Natural killer cell treated with Interleukin-12 subunit alpha and Interleukin-12 subunit beta and Interleukin-15 and Interleukin-18, amount 100 ng/mL, for 72 hours (primary cell): ENCODE measurements around the gene FDX1. TPM values are rescaled to one million over a fixed set of nuclear protein-coding genes. Genes with fewer than 3 reads are reported as not detected.

ENCODE experiments used
- ATAC-seq, 2 donors: fragments of 150-1000 bp; cut with Tn5 transposase in 1 of 2; sonication (Bioruptor Pico), chemical (Tn5 transposase) in 1 of 2; 2 replicates each; pipeline ENCODE4 v1.10.0; 2021
- DNase-seq: peaks from one replicate; pipeline ENCODE4 v3.0.0; 2022; ENCODE audit warnings: low spot score
- H3K27ac Mint-ChIP-seq, 2 donors: 1 replicate in 1 of 2; 2 replicates in 1 of 2; pipeline ENCODE4 v1.8.0; 2022; ENCODE audit warnings: mixed read lengths in 2 of 2, mild to moderate bottlenecking in 1 of 2, moderate library complexity in 1 of 2
- H3K27me3 Mint-ChIP-seq, 2 donors: 1 replicate in 1 of 2; 2 replicates in 1 of 2; pipeline ENCODE4 v1.8.0; 2022; ENCODE audit warnings: mixed read lengths in 2 of 2
- H3K36me3 Mint-ChIP-seq: one replicate; pipeline ENCODE4 v1.8.0; 2022; ENCODE audit warnings: mixed read lengths
- H3K4me1 Mint-ChIP-seq, 2 donors: 1 replicate in 1 of 2; 2 replicates in 1 of 2; pipeline ENCODE4 v1.8.0; 2022; ENCODE audit warnings: low read depth in 2 of 2, mixed read lengths in 2 of 2, mild to moderate bottlenecking in 1 of 2
- H3K4me3 Mint-ChIP-seq: one replicate; pipeline ENCODE4 v1.8.0; 2022; ENCODE audit warnings: mixed read lengths
- H3K9me3 Mint-ChIP-seq: 2 replicates; pipeline ENCODE4 v1.8.0; 2022; ENCODE audit warnings: mixed read lengths
- total RNA-seq, 2 donors: library from RNA; stranded (reverse); gene quantifications; one replicate each; pipeline ENCODE4 v1.2.3, GENCODE V29; 2022

The FDX1 gene
- total RNA-seq, 2 donors from 2014 or later = 11.1 to 15.1 TPM

- H3K27me3 Mint-ChIP-seq = peaks cover 6 to 7% of the 10 kb centered on the region in 2 donors
- no peak overlapping the region for H3K27ac Mint-ChIP-seq
- no peaks in the 10 kb centered on the region for H3K4me1 Mint-ChIP-seq
- H3K9me3 Mint-ChIP-seq = no peaks in the 10 kb centered on the region
- ATAC-seq (no peak), DNase-seq (no peak)
- no peaks in the 10 kb centered on the region for H3K36me3 Mint-ChIP-seq
- H3K4me3 Mint-ChIP-seq = no peak overlapping the region
Observed at GRCh38 chr11:110488446-110488845, 58.7 kb downstream of the FDX1 start.

- Mint-ChIP-seq H3K27ac (no peak overlapping the region), H3K36me3 (no peaks in the 10 kb centered on the region), H3K4me3 (no peak overlapping the region), H3K4me1 (no peaks in the 10 kb centered on the region), H3K27me3 (peaks cover 3 to 7% of the 10 kb centered on the region in 2 donors), H3K9me3 (no peaks in the 10 kb centered on the region)
- DNase-seq (no peak), ATAC-seq (no peak)
Observed at GRCh38 chr11:110490886-110491285, 61.1 kb downstream of the FDX1 start.

- Mint-ChIP-seq H3K27ac (no peak overlapping the region), H3K4me3 (no peak overlapping the region), H3K36me3 (no peaks in the 10 kb centered on the region), H3K9me3 (no peaks in the 10 kb centered on the region), H3K27me3 (peaks cover 3 to 7% of the 10 kb centered on the region in 2 donors), H3K4me1 (no peaks in the 10 kb centered on the region)
- no peak for DNase-seq
- no peak for ATAC-seq
Observed at GRCh38 chr11:110491577-110492320, 62.0 kb downstream of the FDX1 start.

- Mint-ChIP-seq H3K4me3 (no peak overlapping the region), H3K36me3 (no peaks in the 10 kb centered on the region), H3K4me1 (no peaks in the 10 kb centered on the region), H3K27me3 (peaks cover 3 to 7% of the 10 kb centered on the region in 2 donors), H3K27ac (no peak overlapping the region), H3K9me3 (no peaks in the 10 kb centered on the region)
- DNase-seq (no peak), ATAC-seq (no peak)
Observed at GRCh38 chr11:110492321-110492685, 62.6 kb downstream of the FDX1 start.

- ATAC-seq = no peak
- no peak overlapping the region for H3K27ac Mint-ChIP-seq
- no peaks in the 10 kb centered on the region for H3K9me3 Mint-ChIP-seq
- peaks cover 3 to 7% of the 10 kb centered on the region in 2 donors for H3K27me3 Mint-ChIP-seq
- H3K4me1 Mint-ChIP-seq = no peaks in the 10 kb centered on the region
- no peak for DNase-seq
- no peak overlapping the region for H3K4me3 Mint-ChIP-seq
- H3K36me3 Mint-ChIP-seq = no peaks in the 10 kb centered on the region
Observed at GRCh38 chr11:110493346-110493745, 63.6 kb downstream of the FDX1 start.

- no peaks in the 10 kb centered on the region for H3K4me1 Mint-ChIP-seq
- H3K4me3 Mint-ChIP-seq = no peak overlapping the region
- DNase-seq = no peak
- peaks cover 3 to 7% of the 10 kb centered on the region in 2 donors for H3K27me3 Mint-ChIP-seq
- H3K9me3 Mint-ChIP-seq = no peaks in the 10 kb centered on the region
- no peak for ATAC-seq
- no peak overlapping the region for H3K27ac Mint-ChIP-seq
- H3K36me3 Mint-ChIP-seq = no peaks in the 10 kb centered on the region
Observed at GRCh38 chr11:110497231-110497978, 67.7 kb downstream of the FDX1 start.

GRCh38 chr11:110501428-110501827 is 71.7 kb downstream of the FDX1 start:
- Mint-ChIP-seq H3K4me3 (no peak overlapping the region), H3K4me1 (no peaks in the 10 kb centered on the region), H3K36me3 (no peaks in the 10 kb centered on the region), H3K27me3 (no peaks in the 10 kb centered on the region), H3K9me3 (no peaks in the 10 kb centered on the region), H3K27ac (no peak overlapping the region)
- ATAC-seq = no peak
- DNase-seq = no peak

GRCh38 chr11:110505528-110506284 is 76.0 kb downstream of the FDX1 start:
- no peaks in the 10 kb centered on the region for H3K36me3 Mint-ChIP-seq
- DNase-seq (no peak), ATAC-seq (no peak)
- H3K9me3 Mint-ChIP-seq = no peaks in the 10 kb centered on the region
- H3K27me3 Mint-ChIP-seq = no peaks in the 10 kb centered on the region
- H3K4me3 Mint-ChIP-seq = no peak overlapping the region
- H3K4me1 Mint-ChIP-seq = no peaks in the 10 kb centered on the region
- no peak overlapping the region for H3K27ac Mint-ChIP-seq

- H3K4me1 Mint-ChIP-seq = no peaks in the 10 kb centered on the region
- peaks cover 0 to 3% of the 10 kb centered on the region in 2 donors for H3K27me3 Mint-ChIP-seq
- DNase-seq (no peak), ATAC-seq (no peak)
- H3K36me3 Mint-ChIP-seq = no peaks in the 10 kb centered on the region
- no peak overlapping the region for H3K27ac Mint-ChIP-seq
- H3K9me3 Mint-ChIP-seq = no peaks in the 10 kb centered on the region
- no peak overlapping the region for H3K4me3 Mint-ChIP-seq
Observed at GRCh38 chr11:110507328-110507727, 77.6 kb downstream of the FDX1 start.

- H3K27ac Mint-ChIP-seq = no peak overlapping the region
- H3K36me3 Mint-ChIP-seq = no peaks in the 10 kb centered on the region
- peaks cover 4 to 6% of the 10 kb centered on the region in 2 donors for H3K27me3 Mint-ChIP-seq
- H3K4me3 Mint-ChIP-seq = no peak overlapping the region
- DNase-seq = no peak
- no peaks in the 10 kb centered on the region for H3K4me1 Mint-ChIP-seq
- no peak for ATAC-seq
- H3K9me3 Mint-ChIP-seq = no peaks in the 10 kb centered on the region
Observed at GRCh38 chr11:110508786-110509185, 79.0 kb downstream of the FDX1 start.

- H3K4me1 Mint-ChIP-seq = no peaks in the 10 kb centered on the region
- no peak overlapping the region for H3K4me3 Mint-ChIP-seq
- H3K36me3 Mint-ChIP-seq = no peaks in the 10 kb centered on the region
- H3K27ac Mint-ChIP-seq = no peak overlapping the region
- peaks cover 4 to 6% of the 10 kb centered on the region in 2 donors for H3K27me3 Mint-ChIP-seq
- H3K9me3 Mint-ChIP-seq = no peaks in the 10 kb centered on the region
- ATAC-seq (no peak), DNase-seq (no peak)
Observed at GRCh38 chr11:110509472-110509871, 79.7 kb downstream of the FDX1 start.

- peaks cover 4 to 6% of the 10 kb centered on the region in 2 donors for H3K27me3 Mint-ChIP-seq
- DNase-seq (no peak), ATAC-seq (no peak)
- no peaks in the 10 kb centered on the region for H3K9me3 Mint-ChIP-seq
- H3K27ac Mint-ChIP-seq = no peak overlapping the region
- no peaks in the 10 kb centered on the region for H3K4me1 Mint-ChIP-seq
- no peaks in the 10 kb centered on the region for H3K36me3 Mint-ChIP-seq
- H3K4me3 Mint-ChIP-seq = no peak overlapping the region
Observed at GRCh38 chr11:110512026-110512425, 82.3 kb downstream of the FDX1 start.

GRCh38 chr11:110513259-110513801 is 83.6 kb downstream of the FDX1 start:
- ATAC-seq (no peak), DNase-seq (no peak)
- Mint-ChIP-seq H3K4me3 (no peak overlapping the region), H3K27me3 (peaks cover 4 to 6% of the 10 kb centered on the region in 2 donors), H3K27ac (no peak overlapping the region), H3K36me3 (no peaks in the 10 kb centered on the region), H3K9me3 (no peaks in the 10 kb centered on the region), H3K4me1 (no peaks in the 10 kb centered on the region)
